HG03025 (cell line): ENCODE results near the gene CAMK1D.
A peak's percentile ranks its signal among the peaks of the same experiment; 100 is the strongest.

ENCODE experiments used
- ATAC-seq: cut with Tn5 transposase; IDR thresholded peaks from one replicate; pipeline ENCODE4 v1.9.1; 2021; ENCODE audit warnings: mild to moderate bottlenecking, moderate library complexity; ENCODE audit not compliant: unreplicated experiment, low FRiP score

The CAMK1D gene

DNA sequence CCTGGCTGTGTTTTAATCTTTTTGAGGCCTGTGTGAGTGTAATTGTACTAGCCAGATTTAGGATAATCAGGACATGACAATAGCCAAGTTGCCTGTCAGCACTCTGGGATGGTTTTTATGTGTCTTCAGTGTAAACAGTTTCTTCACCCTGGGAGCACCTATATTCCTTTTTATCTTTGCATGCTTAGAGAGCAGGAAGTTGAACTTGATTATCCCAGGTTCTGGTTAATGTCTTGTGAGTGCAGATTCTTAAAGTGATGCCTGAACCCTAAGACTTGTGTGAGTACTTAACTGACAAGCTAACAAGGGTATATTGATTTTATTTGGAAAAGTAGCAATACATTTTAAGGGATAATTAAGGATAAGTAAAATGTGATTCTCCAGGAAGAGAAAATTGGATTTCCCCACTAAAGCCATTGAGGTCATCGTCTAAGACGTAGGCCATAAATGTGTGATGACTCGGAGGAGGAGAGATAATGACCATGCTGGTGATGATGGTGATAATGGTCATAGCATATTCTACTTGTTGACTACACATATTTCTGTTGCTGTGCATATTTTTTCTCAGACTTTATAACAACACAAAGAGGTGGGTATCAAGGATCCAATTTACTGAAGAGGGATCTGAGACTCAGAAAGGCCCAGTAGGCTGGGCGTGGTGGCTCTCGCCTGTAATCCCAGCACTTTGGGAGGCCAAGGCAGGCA lies 234.7 kb downstream of the CAMK1D start:
- ATAC-seq, result no peak

DNA sequence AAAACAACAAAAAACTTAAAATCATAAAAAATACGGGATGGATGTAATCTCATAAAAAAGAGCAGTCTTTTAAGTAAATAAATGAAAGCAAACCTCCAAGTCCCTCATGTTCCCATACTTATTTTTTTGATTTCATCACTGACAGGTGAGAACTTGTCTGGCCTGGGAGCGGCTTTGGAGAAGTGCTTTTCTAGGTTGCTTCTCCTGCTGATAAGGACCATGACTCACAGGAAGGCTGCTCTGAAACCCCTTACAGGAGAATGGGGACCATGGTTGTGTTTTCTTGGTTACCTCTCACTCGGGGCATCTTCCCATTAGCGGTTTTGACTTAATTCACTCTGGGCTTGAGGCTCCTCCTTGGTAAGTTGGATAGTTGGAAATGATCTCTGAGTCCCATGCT lies 237.4 kb downstream of the CAMK1D start:
- no peak for ATAC-seq

DNA sequence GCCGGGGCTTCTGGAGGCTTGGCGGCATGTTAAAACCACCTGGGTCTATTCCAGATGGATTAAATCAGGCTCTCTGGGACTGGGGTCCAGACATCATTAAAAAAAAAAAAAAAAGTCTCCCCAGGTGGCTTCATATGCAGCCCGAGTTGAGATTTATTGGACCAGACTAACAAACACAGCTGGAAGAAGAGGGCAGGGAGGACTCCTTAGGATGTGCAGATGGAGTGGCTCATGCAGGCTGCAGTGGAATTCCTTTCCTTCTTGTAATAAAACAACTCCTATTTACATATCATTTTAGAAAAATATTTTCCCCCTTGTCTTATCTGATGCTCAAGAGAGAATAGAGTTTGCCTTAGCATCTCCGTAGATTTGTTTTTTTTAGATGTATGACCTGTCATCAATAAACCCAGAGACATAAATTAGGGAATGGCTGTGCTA lies 238.1 kb downstream of the CAMK1D start:
- no peak for ATAC-seq

DNA sequence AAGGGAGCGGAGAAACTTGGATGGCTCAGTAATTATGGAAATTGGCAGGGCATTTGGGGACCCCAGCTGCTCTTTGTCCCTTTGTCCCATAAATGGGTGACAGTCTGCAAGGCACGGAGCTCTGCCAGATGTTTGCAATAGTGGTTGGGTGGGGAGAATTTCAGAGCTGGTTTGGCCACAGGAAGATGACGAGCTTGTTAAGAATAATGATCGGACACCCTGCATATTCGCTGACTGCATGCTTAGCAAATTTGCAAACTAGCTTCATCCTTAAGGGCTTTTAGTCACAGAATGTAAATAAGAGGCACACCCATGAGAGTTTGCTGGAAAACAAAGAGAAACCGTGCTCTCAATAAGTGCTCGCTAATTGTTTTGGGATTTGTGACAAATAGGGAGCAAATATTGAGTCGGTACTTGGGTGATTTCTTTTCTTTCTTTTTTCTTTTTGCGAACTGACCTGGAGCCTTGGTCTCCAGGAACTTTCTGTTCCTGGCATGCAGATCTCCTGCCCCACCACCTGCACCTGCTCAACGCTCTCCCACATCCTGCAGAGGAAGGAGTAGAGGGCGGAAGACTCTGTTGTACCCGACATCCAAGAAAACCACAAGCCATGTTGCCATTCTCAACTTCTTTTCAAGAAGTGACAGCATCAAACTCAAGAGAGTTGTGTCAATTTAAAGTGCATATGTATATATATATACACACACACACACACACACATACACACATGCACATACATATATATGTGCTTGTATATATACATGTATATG lies 238.9 kb downstream of the CAMK1D start:
- no peak for ATAC-seq

- no peak for ATAC-seq
Observed at GRCh38 chr10:12589291-12589690, 239.9 kb downstream of the CAMK1D start.

DNA sequence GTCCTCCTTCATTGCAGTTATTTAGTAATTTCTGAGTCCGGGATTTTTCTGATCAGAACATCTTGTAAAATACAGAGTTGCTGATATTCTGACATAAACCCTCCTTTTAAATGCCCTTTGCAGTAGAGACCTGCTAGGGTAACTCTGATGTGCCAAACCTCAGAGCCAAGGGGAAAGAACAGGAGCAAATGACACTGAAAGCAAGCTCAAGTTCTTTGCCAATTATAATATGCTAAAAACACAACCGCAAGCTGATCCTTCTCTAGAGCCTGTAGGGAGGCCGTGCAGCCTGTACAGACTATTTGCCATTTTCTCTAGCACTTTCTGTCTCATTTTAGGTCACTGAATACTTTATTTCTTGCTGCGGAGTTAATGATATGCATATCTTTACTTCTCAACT lies 240.4 kb downstream of the CAMK1D start:
- ATAC-seq, result no peak

GRCh38 chr10:12590675-12591659 lies 241.6 kb downstream of the CAMK1D start:
- ATAC-seq, result no peak

DNA sequence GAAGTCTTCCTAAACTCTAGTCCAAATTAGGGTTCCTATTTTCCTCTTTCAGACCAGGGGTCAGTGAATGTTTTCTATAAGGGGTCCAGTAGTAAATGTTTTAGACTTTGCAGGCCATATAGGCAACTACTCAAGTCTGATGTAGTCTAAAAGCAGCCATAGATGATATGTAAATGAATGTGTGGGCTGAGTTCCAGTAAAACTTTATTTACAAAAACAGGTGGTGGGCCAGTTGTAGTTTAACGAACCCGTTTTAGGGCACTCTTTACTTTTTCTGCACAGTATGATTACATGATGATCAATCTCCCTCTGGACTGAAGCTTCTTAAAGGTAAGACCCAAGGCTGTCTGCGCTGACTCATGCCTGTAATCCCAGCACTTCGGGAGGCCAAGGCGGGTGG lies 243.6 kb downstream of the CAMK1D start:
- no peak for ATAC-seq

GRCh38 chr10:12594448-12594944 lies 245.1 kb downstream of the CAMK1D start:
- ATAC-seq, result no peak

DNA sequence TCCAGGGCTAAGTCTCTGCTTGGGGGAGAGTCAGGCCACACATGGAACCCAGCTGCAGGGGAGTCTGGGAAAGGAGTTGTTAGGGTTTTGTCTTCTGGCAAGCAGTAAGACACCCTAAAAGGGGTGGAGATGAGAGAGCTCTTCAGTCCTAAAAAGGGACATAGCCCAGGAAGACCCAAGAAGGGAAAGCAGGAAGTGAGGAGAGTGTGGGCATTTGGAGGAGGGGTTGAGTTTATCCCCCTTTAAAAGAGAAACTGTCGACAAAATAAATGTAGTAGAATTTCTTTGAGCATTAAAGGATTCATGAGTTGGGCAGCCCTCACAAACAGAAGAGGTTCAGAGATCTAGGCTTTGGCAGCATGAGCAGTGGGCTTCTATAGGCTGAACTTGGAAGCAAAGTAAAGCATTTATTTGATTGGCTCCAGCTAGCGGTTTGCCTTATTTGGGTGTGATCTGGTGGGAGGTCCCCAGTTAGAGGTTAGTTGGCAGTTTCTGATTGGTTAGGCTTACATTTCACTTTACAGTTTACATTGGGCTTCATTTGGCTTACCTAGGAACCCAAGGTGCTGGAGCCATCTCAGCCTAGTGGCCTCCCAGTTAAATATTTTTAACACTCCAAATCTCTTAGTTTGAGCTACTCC lies 246.7 kb downstream of the CAMK1D start:
- ATAC-seq, result no peak

- no peak for ATAC-seq
Observed at GRCh38 chr10:12597176-12597575, 247.8 kb downstream of the CAMK1D start.

DNA sequence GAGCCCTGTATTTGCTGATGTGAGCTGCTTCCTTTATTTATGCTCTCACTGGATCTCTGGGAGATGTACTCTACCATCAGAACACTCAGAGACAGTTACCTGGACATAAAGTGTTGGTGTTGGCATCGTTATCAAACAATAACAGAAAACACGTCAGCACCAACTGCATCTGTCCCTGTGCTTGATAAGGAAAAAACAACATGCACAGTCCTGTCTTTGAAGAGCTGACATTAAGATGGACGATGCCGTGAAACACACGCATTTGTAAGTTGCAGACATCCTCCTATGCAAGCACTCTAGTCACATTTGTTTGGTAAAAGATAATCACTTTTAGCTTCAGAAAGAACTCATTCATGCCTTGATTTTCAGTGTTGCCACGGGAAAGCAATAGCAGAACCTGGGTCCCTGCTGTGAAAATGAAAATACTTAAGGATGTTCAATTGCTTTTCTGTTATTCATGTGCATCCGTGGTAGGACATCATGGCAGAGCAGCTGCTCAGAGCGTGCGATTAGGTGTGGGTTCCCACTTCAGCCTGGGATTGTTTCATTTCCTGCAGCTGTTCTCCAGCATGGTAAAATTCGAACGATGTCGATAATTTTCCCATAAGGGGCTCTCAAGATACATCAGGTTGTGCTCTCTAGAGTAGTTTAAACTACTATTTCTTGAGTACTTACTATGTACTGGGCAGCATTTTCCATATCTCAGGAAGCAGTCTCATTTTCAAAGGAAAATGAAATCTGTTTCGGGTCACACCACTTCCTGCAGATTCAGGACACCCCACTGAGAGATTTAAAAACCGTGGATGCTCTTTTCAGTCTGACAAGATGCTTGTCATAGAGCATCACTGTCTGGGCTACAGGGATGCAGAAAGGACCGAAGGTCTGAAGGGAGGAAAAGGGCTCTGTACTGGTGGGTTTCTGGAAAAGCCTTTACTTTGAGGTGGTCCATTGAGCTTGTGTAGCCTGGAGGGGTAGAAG lies 248.7 kb downstream of the CAMK1D start:
- ATAC-seq, result no peak

DNA sequence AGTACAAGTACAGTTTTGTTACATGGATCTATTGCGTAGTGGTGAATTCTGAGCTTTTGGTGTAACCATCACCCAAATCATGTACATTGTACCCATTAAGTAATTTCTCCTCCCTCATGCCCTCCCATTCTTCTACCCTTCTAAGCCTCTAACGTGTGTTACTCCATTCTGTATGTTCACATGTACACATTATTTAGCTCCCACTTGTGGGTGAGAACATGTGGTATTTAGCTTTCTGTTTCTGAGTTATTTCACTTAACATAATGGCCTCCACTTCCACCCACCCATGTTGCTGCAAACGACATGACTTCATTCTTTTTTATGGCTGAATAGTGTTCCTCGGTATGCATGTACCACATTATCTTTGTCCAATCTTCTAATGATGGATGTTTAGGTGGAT lies 251.3 kb downstream of the CAMK1D start:
- no peak for ATAC-seq

GRCh38 chr10:12602521-12602920 lies 253.2 kb downstream of the CAMK1D start:
- ATAC-seq, result no peak

DNA sequence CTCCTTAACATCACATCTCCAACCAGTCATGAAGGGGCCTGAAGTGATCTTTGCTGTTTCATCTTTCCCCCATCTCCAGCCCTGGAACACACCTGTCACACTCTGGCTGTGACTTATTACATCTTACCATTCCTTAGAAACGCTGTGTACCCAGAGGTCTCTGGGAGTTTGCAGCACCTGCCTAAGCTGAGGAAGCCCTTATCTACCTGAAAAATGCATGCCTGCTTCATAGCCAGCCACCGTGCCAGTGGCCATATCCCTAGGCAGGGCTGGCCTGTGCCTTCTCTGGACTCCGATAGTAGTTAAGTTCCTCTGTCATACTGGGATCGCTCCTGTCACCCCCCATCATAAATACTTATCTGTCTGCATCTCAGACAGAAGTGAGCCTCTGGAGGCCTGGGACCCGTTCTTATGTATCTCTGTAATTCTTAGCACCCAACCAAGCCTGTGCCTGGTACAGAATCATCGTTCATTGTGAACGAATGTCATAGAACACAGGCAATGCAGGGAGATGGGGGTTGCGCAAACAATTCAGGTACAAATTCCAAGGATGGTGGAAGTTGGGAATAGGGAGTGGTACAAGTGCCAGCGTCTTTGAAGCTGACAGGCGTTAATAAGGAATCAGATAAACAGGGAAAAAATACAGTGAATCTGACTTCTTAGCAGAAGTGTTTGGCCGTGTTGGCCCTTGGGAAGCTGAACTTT lies 254.6 kb downstream of the CAMK1D start:
- no peak for ATAC-seq

GRCh38 chr10:12605580-12606405 lies 256.4 kb downstream of the CAMK1D start:
- peak; percentile 62 for ATAC-seq

DNA sequence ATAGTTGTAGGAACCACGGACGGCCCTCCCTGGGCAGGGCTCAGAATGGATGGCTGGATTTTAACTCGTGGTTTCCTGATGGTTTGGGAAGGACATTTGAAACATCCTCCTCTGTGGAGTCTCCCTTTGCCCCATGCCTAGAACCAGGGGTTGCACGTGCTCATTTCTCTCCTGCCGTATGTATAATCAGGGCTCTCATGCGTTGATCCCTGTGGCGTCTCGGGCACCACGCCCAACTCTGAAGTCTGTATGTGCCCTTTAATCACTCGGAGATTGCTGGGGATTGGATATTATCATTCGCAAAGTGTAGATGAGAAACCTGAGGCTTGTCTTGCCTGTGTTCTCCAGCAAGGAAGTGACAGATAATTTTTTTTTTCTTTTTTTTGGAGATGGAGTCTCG lies 257.1 kb downstream of the CAMK1D start:
- ATAC-seq, result no peak

- no peak for ATAC-seq
Observed at GRCh38 chr10:12608761-12609160, 259.4 kb downstream of the CAMK1D start.
